Left forelimb (tissue), 1 donor: Measurements from ENCODE around the gene ADCY5.

ENCODE experiments used
- DNase-seq: peaks from one replicate; pipeline ENCODE4 v3.0.0-alpha.2; 2018; ENCODE audit warnings: low spot score

Gene ADCY5

DNA sequence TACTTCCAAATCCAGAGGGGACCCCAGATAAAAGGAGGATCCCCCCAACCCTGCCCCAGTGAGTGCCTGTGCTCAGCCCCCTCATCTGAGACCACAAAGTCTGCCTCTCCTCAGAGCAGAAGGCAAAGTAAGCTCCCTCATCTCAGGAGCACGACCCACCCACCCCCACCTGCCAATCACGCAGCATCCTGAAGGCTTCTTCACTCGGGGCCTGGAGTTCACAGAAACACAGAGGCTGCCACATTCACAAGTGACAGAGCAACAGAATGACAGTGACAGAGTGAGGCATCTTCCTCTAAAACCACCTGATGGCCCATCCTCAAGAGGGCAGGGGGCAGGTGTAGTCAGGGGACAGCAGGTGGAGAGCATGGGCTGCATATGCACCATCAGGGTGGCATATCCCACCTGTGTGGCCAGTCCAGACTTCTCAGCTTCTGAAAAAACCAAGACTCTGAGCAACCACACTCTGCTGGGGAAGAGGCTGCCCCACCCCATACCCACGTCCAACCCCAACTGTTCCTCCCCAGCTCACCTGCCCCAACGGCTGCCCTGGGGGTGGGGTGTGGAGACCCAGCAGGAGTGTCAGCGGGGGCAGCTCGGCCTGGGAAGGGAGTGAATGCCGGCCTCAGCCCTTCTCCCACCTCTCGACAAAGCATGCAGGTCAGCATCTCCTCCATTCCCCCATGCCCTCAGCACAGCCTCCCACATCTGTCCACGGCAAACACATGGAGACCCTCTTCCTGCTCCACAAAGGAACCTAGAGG, 19.3 kb downstream of the ADCY5 start:
- DNase-seq, result no peak

DNA sequence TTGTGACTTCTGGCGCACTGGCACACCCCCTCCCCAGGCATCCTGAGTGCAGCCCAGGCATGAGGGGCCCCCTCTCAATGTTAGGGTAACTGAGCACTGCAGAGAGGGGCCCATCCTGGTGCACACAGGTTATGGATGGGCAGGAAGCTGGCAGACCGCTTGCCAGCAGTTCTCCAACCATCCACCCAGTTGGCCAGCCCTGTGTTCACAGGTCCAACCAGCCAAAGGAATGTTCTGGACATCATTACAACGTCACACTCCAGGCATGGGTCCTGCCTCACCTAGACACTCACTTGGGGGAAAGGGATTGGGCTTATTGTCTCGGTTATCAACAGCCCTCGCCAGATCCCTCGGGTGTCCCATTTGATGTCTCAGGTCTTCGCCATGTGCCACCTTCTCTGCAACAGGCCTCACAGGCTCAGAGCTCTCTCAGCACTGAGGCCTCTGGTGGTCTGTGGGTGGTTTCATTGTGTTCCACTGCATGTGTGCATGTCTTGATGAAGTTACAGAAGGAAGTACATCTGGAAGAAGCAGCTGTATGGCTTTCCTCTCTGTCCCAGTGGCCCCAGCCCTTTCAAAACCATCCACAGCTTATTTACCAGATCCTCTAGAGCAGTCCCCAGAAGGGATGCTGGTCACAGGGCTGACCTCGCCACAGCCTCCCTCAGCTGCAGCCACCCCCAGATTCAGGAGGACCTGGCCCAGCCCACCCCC, 23.7 kb downstream of the ADCY5 start:
- DNase-seq, result no peak

DNA sequence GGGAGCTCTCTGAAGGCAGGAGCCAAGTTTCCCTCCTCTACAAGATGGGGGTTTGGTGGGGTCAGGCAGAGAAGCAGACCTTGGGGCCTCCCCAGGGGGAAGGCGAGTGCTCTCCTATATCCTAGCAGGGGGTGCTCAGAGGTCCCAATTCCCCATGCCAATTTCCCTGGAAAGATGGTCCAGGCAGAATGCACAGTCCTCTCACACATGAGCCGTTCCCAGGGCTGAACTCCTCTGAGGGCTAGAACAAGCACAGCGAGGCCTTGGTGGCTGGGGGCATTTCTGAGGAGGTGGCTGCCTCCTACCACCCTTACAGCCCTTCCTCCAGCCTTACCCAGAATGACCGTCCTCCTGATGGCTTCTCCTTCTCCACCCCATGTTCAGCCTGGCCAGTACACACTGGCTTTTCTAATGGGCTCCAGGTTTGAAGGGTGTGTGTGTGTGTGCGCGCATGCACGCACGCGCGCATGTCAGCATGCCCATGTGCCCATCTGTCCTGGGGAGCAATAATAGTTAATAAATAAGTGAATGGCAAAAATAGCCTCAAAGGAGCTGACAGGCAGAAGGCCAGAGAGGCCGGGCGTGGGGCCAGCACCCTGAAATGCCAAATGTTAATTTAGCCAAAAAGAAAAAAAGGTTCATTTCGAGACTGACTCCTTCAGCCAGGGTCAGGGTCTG, 24.4 kb downstream of the ADCY5 start:
- no peak for DNase-seq

DNA sequence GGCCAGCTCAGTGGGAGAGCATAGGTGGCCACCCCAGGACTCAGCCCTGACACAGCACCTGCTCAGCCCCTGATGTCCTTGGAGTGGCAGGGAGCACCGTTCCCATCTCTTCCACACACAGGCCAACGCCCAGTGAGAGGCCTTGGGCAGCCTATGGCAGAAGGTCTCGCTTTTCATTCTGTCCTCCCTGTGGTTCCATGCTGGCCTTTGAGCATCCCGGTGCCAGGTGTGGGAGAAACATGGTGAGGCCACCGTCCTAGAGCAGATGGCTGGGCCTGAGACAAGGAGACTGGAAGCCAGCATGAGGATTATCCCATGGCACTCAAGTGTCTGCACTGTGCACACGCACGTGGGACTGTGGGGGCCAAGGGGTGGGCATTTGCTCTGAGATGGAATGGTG, 25.1 kb downstream of the ADCY5 start:
- no peak for DNase-seq

DNA sequence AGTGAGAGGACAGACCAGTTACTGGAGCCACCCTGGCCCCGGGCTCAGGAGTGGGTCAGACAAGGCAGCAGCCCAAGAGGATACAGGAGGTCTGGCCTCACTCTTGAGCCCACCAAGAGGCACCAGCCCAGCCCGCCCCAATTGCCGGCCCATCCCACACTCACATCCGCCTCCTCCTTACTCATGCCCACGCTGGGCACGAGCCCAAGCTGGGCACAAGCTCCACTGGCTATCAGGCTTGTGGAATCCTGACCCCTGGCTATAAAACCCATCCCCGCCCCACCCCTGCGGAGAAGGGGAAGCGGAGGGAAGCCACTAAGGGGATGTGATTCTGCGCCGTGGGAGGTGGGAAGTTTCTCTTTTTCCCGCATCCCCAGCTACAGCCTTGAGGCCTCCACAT, 25.9 kb downstream of the ADCY5 start:
- DNase-seq, result no peak

DNA sequence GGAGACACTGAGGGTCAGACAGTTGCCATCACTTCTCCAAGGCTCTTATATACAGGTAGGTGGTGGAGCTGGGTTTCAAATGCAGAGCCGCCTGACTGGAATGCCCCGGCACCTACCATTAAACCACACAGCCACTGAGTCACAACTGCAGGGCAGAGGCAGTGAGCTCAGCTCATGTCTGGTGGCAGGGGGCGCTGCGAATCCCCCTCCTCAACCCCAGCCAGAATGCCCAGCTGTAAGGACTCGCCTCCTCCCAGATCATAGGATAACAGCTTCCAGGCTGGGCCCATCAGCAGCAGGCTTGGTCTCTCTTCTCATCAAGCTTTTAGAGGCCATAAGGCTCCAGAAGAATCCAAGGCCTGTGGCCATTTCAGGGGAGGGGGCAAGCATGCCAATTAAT, 26.4 kb downstream of the ADCY5 start:
- DNase-seq, result no peak

DNA sequence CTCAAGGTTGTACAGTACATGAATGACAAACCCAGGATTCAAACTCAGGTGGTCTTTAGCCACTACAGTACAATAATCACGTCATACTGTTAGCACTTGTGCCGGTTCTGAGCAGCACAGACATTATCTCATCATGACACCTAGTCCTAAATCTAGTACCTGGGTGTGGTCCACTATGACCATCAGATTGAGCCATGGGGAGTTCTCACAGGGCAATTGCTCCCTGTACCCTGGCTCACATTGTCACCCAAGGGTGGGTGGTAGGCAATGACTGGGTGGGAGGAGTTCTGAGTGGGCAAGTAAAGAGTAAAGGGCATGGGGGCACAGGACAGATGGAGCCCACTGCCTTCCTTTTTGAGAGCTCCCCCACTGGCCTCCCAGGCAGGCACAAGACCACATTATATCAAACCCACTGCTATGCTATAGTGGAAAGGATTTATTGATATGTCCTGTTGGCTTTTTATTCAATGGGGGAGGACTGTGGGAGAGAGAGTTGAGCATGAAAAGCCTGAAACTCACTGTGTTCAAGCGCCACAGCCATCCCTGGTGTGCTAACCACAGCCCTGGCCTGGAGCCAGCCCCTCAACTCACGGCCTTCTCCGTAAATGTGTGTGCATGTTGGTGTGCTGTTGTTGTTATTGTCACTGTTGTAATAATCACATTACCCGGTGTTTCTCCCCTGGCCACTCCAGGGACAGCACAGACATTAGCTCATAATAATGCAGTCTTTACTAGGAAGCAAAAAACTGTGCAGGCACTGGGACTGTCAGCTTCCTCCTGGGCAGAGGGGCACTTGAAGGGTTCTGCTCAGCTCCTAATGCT, 27.3 kb downstream of the ADCY5 start:
- DNase-seq, result no peak

DNA sequence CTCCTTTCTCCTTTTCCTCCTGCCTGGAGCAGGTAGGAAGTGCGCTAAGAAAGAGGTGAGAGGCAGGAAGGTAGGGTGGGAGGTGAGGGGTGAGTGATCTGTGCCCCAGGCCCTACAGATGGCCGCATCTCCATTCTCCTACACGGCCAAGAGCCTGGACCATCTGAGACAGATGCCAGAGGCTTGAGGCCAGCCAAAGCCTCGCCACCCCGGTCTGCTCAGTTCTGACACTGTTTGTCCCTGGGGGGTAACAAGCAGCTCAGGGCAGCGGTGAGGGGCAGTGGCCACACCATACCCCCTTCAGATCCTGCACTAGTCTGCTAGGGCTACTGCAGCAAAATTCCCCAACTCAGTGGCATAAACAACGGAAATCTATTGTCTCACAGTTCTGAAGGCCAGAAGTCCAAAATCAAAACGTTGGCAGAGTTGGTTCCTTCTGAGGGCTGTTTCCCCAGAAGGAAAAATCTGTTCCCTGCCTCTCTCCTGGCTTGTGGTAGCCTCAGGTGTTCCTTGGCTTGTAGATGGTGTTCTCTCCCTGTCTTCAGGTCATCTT, 28.4 kb downstream of the ADCY5 start:
- no peak for DNase-seq

DNA sequence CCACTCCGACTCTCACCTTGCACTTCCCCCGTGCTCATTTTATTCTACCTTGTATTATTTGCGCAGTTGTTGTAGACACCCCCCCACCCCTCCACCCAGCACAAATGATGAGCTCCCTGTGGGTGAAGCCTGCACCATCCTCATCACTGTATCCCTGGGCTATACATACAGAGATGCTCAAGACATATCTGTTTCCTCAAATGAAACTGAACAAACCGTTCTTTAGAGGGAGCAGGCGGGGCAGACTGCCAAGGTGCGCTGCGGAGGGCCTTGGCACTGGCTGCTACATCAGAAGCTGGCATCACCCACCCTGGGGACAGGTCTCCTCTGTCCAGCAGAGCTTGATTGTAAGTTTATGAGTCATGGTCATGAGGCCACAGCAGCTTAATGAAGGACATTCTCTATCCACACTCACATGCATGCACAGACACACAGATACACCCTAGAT, 29.0 kb downstream of the ADCY5 start:
- no peak for DNase-seq

DNA sequence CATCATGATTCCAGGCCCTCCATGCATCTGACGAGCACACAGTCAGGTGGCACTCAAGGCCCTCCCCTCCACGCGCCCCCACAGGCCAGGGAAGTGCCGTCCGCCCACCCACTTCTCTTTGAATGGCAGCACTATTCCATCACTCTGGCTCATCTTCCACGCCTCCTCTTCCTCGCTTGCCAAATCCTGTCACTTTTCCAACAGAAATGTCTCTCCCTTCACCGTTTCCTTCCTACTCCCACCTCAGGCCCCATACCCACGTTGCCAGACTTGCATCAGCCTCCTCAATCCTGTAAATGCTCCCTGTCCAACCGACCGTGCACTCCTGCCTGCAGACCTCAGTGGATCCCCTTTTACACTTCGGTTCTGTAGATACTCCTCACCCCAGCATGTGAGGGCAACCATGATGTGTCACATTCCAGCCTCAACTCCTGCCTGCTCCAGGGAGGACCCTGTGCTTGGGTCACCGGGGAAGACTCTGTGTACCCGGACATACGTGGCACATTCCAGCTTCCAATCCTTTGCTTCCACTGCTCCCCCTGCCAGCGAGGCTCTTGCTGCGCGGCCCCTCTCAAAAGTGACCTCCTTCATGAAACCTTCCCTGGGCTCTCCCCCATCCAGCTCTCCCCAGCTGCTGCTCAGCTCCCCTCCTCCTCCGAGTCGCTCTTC, 29.6 kb downstream of the ADCY5 start:
- no peak for DNase-seq

DNA sequence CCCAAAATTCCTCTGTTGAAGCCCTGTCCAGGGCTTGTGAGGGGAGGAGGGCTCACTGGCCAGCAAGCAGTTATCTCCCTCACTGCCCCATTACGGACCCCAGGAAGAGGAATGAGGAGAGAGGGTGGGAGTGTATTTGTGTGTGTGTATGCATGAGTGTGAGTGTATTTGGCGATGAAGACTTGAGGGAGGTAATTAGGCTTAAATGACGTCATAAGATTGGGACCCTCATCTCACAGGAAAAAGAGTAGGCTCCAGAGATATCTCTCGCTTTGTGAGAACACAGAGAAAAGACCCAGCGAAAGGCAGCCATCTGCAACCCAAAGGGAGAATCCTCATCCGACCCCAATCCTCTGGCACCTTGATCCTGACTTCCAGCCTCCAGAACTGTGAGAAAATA, 32.2 kb downstream of the ADCY5 start:
- no peak for DNase-seq

DNA sequence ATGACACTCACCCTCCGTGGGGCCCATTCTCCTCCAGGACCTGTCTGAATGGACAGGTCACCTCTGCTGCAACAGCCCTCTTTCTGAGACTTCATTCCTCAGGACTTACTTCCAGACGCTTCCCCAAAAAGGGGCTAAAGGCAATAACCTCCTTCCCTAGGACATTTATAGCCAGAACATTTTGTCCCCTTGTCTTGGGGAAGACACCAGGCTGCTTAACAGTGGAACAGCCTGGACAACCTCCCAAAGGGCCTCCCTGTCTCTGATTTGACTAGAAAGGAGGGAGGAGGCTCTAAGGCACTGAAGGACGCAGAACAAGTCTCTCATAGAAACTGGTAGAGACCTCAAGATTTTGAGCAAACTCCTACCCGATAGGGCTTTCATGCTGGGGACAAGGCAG, 32.7 kb downstream of the ADCY5 start:
- no peak for DNase-seq

DNA sequence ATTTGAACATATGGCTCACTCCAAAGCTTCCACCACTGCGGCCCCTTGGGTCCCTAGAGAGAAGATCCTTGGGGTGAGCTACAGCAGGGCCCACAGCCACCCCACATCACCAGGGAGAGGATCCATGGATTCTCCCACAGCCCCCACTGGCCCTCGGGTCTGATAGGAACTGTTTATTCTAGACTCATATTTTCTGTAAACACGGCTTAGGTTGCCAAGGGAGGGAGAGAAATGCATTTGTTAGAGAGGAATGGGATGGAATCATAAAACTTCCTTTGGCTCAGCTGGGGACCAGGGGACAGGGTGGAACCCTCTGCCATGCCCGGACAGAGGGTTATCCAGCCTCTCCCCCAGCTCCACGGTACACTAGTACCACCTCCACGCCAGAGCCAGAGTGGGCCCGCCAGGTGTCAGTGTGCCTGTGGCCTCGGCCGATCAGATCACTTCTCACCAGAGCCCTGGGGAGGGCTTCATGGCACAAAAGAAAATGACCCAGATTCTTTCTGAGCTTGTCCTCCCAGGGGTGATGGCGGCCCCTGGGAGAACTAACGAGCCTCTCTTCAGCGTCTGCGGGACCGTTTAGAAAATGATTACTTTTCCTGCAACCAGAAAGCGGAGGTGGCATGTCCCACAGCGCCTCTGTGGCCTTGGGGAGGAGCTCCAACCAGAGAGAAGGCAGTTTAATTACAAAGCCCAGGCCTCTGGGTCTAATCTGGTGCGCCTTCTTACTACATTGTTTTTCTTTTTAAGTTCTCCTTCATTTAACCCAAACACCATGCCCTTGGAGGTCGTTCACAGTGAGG, 33.7 kb downstream of the ADCY5 start:
- DNase-seq, result no peak

DNA sequence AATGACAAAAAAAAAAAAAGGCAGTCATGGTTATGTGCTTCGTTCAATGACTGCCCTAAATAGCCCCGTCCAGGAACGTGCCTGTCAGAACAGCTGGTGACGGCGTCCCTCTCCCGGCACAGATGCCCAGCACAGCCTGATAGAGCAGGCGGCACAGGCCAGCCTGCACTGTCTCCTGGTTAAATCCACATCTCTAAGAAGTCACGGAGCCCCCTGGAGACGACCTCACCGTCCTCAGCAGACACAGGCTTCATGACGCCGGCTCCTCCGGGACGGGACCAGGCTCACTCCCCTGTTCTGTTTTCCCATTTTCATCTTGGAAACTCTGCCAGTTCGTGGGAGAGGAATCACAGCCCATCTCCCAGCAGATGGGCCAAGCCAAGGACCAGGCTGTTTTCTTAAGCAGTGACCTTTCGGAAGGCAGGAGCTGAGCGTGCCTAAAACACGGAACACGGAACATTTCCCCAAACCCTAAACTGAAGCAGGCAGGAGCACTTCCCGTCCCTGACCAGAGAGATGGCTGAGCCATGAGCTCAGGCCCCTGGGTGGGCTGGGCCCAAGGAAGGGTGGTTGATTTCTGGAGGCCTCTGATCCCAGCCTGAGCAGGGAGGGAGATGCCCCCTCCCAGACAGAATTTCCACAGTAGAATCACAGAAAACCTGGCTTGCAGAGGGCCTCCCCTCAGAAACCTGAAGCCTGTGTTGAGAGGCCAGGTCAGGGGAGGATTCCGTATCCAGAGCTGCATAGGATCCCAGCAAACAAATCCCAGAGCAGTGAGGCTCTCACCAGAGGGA, 35.9 kb downstream of the ADCY5 start:
- no peak for DNase-seq

DNA sequence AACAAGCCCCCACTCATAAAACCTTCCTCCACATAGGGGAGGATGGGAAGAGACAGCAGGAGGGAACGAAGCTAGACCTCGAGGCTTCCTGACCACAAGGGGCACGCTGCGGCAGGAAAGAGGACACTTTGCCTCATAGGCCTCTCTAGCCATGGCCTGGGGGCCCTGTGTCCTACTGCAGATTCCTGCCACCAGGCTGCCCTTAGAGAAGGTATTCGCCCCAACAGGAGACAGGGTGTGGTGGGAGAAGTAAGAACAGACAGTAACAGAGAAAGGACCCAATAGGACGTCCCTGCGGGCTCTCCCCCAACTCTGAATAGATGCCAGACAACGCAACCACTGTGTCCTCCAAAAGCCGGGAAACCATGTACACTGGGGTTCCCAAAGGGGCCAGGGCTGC, 36.8 kb downstream of the ADCY5 start:
- no peak for DNase-seq

DNA sequence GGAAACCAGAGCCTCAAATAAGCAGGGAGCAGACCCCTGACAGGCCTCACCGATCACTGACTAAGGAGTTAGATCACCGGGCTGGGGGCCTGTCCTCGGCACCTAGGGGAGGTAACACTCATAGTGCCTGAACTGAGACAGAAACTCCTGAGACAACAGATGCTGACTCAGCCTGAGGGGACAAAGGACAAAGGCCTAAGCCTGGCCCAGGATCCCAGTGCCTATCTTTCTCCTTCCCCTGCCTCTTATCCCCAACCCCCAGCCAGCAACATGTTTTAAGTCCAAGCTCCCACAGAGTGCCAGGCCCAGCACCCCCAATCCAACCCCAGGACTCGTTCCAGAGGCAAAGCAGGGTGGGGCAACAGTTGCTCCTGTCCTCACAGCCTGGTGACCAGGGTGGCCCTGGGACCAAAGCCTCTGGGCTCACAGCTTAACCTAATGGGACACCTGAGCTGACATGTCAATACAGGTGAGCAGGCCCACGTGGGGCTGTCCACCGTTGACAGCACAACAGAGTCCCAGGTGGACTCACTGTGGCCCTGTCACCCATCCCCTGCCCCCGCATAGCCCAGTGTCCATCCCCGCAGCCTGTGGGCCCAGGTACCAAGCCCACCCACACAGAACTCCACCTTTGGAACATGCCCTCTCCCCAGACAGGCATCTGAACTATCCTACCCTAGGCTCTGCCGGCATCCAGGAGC, 37.4 kb downstream of the ADCY5 start:
- DNase-seq, result no peak

DNA sequence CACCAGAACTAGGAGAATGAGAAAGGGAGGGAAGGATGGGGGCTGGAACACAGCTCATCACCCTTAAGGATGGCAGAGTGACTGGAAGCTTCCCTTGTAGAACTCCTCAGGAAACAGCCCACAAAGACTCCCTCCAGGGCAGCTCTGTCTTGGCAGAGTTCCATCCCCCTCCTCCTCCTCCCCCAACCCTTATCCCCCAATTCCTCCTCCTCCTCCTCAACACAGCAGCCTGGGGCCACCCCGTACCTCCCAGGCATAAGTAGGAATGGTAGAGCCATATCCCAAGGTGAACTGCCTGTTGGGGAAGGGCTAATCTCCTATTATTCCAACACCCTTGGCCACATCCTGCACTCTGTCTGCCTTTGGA, 38.8 kb downstream of the ADCY5 start:
- DNase-seq, result no peak

DNA sequence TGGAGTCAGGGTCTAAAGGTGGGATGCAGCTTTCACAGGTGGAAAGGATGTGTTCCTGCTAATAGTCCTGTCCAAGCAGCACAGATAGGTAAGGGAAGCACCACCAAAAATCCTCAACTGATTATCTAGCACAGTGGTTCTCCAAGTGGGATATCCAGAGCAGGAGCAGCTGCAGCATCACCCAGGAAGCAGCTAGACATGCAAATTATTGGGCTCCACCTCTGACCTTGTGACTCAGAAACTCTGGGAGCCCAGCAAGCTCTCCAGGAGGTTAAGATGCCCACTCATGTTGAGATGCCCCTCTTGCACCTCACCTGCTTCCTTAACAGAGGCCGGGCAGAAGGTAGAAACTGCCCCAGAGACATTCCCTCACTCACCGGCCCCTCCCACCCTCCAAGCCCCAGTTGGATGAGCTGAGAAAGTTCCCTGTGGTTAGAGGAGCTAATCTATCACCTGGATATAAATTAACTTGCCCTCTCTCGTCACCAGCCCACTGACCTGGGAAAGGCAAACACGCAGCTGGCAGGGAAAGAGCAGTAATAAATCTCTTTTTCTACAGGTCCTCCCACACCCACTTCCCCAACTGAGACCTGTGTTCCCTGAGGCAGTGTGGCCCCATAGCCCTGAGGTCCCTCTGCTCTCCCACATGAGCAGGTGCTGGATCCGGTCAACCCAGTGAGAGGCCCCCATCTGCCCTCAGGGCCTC, 39.3 kb downstream of the ADCY5 start:
- DNase-seq, result no peak

DNA sequence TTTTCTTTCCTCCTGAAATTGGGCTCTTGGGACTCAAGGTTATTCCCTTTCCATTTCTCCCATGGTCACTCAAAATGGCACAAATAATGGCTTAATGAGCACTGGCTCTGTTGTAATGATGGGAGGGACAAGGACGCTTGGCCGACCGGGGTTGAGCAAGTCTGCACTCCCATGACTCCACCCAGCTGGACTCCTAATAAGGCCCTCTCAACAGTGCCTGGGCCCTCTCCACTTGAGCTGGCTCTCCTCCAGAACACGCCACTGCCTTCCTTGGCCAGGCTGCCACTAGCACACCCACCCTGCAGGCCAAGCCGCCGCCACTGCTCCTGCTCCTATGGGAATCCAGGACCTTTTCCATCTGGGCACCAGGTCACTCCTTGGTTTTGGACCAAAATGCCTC, 42.3 kb downstream of the ADCY5 start:
- no peak for DNase-seq
